GM19035 (cell line): ENCODE results near the gene LSMEM2.
A peak's percentile ranks its signal among the peaks of the same experiment; 100 is the strongest.
"Not testable (repeated sequence)": the region's sequence is repeated elsewhere in the genome, so short reads cannot be mapped to it uniquely, and the experiment has no call there.

Source experiments
- ATAC-seq: cut with Tn5 transposase; IDR thresholded peaks from one replicate; pipeline ENCODE4 v1.9.1; 2021; ENCODE audit not compliant: unreplicated experiment

LSMEM2 gene

DNA sequence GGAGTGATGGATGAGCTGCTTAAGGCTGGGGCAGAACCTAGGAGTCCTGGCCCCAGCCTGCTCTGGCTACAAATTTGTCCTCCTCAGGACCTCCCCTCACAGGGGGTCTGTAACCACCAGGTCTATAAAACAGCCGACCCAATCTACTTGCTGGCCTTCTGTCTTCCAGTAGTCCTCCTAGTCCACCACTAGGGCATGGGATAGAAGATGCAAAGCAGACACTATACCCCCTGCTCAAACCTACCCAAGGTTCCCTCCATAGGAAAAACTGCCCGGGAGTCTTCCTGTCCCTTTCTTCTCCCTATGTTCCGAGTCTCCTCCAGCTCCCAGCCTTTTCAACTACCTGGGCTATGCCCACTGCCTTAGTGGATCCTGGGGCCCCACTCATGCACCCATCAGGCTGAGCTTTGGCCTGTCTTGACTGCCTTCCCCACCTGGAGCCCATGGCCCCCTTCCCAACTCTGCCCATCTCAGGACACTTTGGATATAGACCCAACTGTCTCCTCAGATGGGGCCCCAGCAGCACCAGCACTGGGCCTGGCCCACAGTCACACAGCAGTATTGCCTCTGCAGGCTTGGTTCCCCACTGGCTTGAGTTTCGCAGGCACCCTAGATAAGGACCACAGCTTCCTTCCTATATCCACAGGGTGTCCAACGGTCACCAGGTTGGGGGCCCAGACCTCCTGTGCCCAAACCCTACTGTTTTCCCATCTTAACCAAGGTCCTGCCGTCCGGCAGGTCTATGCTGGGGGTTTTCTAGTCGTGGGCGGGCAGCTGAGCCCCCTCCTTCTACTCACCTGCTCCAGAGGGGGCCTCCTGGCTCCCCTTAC, 19.2 kb downstream of the LSMEM2 start:
- ATAC-seq: no peak

DNA sequence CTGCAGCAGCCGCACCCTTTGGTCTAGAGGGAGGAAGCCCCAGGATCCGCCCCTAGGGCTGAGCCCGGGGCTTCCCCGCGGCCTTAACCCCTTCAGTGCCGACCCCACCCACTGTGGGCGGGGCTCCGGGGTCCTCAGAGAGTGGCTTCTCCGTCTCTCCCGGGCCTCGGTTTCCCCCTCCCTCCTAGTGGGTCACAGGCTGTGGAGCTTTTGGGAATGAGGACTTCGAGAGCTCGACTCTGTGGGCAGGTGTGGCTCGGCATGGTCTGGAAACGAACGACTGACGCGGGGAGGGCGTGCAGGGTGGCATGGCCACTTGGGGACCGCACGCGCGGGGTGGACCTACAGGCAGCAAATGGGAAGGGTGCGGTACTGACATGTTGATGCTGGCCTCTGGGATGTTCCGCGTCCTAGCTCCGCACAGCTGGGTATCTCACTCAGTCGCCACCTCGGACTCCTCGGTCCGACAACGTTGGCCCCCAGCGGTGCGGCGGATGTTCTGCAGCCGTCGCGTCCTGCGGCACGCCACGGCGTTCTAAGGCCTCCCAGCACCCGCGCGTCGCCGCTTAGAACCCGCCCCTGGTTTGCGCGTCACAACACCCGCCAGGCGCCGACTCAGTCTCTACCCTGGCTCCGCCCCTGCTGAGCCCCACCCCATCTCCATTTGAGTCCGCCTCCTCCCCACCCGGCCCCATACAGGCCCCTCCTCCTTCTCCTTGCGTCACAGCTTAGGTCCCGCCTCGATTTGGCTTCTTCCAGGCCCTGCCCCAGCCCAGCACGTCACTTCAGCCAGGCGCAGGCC, 20.1 kb downstream of the LSMEM2 start, which contains the start of the genes HYAL3 and NAA80:
Gene HYAL3 (minus strand): TSS at position 570 of the 802 bp plus-strand sequence. CDS start 3,803 bp downstream, outside the sequence.
Gene NAA80 (minus strand): TSS at position 570 of the 802 bp plus-strand sequence. CDS start 1,942 bp downstream, outside the sequence.
- ATAC-seq: peak; percentile 86

DNA sequence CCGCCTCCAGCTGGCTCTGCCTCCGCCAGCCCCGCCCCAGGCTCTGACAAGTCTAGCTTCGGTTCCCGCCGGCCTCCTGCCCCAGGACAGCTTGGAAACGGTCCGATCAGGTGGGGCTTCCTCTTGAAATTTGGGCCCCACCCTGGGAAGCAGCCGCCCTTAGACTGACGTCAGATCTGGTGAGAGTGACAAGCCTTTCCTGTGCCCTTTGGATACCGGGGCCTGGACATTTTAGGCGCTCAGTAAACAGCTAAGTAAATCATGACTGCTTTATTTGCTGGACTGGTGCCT, 20.7 kb downstream of the LSMEM2 start:
- no peak for ATAC-seq

- no peak for ATAC-seq
These were observed 21.2 kb downstream of the LSMEM2 start for GRCh38 chr3:50299929-50300680.

- ATAC-seq: no peak
These were observed 21.9 kb downstream of the LSMEM2 start for GRCh38 chr3:50300681-50301254.

GRCh38 chr3:50302095-50303012, 23.5 kb downstream of the LSMEM2 start:
- no peak for ATAC-seq

GRCh38 chr3:50303013-50303815, 24.3 kb downstream of the LSMEM2 start, which contains the start of gene HYAL1:
Gene HYAL1 (minus strand): TSS chr3:50303574. CDS start chr3:50302956, 618 bp downstream.
- ATAC-seq: no peak

DNA sequence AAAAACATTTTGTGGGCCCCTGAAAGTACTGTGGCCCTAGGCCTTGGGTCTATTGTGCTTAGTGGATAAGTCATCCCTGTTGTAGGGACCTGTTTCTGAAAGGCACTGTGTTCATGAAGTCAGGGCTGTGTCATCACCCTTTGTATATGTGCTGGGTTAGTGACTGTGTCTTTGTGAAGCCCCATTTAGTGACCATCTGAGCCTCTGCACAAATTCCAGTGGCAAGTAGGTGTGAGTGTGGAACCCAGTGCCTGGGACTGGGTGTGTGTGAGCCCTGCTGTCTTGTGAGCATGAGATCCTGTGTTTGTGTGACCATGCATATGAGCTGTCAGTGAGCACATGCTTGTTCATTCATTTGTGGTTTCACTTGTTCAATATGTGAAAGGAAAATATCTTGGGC, 25.7 kb downstream of the LSMEM2 start:
- ATAC-seq: no peak

DNA sequence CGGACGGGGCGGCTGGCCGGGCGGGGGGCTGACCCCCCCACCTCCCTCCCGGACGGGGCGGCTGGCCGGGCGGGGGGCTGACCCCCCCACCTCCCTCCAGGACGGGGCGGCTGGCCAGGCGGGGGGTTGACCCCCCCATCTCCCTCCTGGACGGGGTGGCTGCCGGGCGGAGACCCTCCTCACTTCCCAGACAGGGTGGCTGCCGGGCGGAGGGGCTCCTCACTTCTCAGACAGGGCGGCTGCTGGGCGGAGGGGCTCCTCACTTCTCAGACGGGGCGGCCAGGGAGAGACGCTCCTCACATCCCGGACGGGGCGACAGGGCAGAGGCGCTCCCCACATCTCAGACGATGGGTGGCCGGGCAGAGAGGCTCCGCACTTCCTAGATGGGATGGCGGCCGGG, 33.2 kb downstream of the LSMEM2 start:
- not testable (repeated sequence) for ATAC-seq

DNA sequence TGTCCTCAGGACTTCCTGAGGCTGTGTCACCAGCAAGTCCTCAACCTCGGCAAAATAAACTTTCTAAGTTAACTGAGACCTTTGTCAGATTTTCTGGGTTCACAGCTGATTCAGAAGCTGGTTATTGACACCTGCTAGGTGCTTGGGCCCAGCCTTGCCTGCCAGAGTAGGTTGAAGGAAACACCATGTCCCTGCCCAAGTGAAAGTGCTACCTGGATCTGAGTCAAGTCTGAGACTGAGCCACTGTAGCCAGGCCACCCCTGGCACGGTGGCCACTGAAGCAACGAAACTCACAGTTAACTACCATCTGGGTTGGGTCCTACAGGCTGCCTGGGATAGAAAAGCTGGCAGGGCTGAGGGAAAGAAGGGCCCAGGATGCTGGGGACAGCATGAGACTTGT, 35.5 kb downstream of the LSMEM2 start:
- no peak for ATAC-seq

DNA sequence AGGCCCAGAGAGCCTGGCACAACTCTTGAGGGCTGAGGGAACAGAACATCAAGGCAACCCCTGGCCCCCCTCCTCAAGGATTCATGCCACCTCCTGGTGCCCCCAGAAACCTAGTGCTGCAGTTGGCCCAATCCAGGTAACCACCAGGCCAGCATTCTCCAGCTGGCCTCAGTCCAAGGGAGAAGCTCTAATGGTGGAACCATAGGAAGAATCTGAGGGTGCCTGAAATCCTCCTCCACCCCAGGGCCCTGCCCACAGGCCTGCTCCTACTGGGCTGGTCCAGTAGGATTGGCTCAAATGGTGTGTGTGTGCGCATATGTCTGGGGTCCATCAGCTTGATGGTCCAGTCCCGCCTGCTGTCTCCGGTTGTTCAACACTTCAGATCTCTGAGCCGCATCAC, 35.9 kb downstream of the LSMEM2 start:
- no peak for ATAC-seq

- ATAC-seq: no peak
These were observed 37.9 kb downstream of the LSMEM2 start for GRCh38 chr3:50316657-50317242.

DNA sequence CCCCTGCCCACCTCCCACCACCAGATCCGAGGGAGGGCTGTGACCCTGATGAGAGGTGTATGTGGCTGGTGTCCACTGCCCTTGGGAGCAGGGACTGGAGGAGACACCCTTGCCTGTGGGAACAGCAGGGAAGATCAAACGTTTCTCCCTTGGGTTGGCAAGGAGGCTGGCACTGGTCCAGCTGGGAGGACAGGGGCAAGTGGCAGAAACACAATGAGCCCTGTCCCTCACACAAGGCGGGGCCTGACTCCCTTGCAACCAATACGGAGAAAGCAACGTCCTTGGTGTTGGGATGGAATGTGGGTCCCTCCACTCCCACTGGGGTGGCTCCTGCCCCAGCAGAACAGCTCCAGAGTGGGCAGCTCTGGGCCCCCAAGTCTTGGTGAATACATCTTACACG, 38.4 kb downstream of the LSMEM2 start:
- ATAC-seq: no peak

DNA sequence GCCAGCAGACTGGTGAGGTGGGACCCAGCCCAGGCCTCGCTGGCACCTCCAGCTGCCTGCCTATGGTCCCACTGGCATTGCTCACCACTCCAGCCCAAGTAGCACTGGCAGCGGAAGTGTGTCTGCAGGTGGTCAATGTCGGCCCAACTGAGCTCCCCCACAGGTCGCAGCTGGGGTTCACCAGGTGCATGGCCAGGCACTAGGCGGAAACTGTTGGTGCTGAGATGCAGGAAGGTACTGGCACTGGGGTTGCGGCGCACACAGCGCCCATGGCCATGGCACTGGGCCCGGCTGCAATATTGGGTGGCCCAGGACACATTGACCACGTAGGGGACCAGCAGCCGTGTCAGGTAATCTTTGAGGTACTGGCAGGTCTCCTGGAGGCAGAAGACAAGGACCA, 39.3 kb downstream of the LSMEM2 start:
- no peak for ATAC-seq

DNA sequence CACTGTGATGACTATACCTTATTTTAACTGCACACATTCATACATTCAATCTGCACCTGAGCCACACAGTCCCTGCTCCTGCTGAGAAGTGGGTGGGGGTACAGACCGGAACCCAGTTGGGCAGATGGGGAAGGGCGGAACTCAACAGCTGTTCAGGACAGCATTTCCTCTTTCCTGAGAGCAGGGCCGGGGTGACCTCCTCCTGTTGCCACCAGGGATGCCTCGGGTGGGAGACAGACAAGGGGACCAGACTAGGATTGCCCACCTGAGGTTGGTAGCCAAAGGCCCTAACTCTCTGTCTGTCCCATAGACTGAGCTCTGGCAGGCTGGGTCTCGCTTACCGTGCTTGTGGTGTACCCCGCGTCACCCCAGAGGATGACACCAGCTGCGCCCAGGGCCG, 39.7 kb downstream of the LSMEM2 start:
- no peak for ATAC-seq

DNA sequence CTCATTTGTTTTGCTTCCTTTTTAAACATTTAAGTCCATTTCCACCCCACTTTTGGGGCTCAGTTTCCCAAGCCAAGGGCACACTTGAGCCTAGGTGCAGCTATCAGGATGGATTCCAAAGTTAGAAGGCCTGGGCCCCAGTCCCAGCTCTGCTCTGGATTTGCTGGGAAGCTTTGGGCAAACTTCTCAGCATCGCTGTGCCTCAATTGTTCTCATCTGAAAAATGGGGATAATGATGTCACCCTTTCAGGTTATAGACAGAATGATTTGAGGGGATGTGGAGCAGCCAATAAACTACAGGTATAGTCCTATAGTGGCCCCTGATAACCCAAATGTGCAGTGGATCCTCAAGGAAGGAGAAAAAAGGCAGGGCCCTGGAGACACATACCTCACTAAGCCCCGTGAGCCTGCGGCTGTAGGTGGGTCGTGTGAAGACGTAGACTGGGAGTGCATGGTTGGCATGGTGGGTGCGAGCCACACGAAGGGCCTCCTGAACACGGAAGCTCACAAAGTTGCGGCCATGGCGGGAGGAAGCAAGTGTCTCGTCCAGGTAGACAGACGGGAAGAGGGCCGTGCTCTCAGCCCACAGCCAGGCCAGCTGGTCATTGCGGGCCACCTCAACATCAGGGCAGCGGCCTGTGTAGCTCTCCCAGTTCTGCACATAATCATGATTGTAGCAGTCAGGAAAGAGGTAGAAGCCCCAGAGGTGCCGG, 40.5 kb downstream of the LSMEM2 start:
- ATAC-seq: no peak

- ATAC-seq: no peak
These were observed 41.2 kb downstream of the LSMEM2 start for GRCh38 chr3:50319894-50320625.
